GM19438 (cell line): ENCODE measurements around the gene NBR1.
"Not testable (repeated sequence)": the region's sequence is repeated elsewhere in the genome, so short reads cannot be mapped to it uniquely, and the experiment has no call there.

ENCODE experiments used
- ATAC-seq: cut with Tn5 transposase; IDR thresholded peaks from one replicate; pipeline ENCODE4 v1.9.1; 2021; ENCODE audit warnings: low read depth; ENCODE audit not compliant: unreplicated experiment

The NBR1 gene

DNA sequence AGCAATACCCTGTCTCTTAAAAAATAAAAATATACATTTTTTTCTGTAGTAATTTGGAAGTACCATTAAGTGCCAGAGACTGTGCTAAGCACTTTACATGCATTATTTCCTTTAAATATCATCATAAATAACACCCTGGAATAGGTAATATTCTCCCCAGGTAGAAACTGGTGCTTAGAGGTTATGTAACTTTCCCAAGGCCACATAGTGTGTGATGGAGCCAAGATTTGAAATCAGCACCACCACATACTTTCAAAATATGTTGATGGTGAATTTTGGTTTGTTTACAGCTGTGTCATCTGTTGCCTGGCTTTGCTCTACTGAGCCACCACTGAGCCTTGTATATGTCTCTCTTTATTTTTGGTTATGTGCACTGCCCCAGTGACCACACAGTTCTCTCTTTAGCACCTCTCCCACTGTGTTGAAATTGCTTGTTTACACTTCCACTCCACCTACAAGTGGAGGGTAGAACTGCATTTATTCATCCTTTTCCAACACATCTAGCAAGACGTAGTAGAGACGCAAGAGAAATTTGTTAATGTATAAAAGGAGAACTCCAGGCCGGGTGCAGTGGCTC is 19.0 kb upstream of the NBR1 start:
- ATAC-seq, result no peak

DNA sequence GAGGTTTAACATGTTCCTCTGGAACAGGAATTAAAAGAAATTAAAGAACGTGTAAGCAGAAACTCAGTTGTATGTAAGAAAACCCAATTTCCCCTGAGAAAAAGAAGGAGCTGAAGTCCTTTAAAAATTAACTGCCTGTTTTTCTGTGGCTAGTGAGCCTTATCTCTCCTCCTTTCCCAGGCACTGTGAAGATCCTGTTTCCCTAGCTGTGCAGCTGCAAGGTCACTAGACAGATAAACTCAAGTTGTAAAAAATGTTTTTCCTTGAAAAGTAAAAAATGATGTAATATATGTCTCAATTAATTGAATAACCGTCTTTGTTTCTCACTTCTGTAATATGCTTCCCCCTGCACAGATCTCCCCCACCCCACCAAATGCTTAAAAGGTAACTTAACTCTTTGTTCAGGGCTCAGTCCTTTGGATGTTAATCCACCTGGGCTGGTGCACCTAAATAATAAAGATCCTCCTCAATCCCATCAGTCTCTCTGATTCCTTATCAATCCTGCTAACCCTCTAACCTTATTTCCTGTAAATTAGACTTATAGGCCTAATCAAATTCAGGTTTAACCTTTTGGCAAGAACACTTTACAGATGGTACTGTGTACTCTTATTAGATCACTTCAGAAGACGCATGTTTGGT is 17.7 kb upstream of the NBR1 start:
- ATAC-seq, result not testable (repeated sequence)

DNA sequence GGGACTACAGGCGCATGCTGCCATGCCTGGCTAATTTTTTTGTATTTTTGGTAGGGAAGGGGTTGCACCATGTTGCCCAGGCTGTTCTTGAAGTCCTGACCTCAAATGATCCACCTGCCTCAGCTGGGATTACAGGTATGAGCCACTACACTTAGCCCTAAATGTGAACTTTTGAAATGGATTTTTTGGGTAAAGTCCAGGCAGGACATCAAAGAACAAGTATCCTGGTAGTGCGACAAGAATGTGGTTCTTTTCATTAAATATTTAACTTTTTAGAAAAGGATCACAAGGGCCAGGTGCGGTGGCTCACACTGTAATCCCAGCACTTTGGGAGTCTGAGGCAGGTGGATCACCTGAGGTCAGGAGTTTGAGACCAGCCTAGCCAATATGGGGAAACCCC is 15.3 kb upstream of the NBR1 start:
- no peak for ATAC-seq

DNA sequence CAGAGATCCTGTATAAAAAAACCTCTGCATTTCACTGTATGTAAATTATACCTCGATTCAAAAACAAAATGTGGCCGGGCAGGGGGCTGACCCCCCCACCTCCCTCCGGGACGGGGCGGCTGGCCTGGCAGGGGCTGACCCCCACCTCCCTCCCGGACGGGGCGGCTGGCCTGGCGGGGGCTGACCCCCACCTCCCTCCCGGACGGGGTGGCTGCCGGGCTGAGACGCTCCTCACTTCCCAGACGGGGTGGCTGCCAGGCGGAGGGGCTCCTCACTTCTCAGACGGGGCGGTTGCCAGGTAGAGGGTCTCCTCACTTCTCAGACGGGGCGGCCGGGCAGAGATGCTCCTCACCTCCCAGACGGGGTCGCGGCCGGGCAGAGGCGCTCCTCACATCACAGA is 11.8 kb upstream of the NBR1 start:
- not testable (repeated sequence) for ATAC-seq

DNA sequence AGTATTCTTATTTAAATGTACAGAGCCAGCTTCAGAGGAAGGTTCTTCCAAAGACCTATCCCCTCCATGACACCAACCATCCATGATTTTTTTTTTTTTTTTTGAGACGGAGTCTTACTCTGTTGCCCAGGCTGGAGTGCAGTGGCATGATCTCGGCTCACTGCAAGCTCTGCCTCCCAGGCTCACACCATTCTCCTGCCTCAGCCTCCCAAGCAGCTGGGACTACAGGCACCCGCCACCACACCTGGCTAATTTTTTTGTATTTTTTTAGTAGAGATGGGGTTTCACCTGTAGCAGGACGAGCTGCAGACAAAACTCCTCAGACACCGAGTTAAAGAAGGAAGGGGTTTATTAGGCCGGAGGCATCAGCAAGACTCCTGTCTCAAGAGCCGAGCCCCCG is 11.1 kb upstream of the NBR1 start:
- not testable (repeated sequence) for ATAC-seq

DNA sequence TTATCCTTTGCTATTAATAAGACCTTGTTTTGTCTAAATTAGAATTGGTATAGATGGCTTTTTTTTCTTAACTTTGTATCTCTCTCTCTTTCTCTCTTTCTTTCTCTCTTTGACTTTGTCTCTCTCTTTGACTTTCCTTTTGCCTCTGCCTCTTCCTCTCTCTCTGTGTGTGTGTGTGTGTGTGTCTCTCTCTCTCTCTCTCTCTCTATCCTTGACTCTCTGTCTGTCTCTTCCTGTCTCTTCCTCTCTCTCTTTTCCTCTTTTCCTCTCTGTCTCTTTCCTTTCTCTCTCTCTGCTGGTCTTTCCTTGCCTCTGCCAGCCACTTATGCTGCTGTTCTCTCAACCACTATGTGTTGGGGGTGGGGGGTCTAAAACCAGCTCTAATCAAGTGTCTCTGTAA is 5.0 kb upstream of the NBR1 start:
- ATAC-seq, result not testable (repeated sequence)

DNA sequence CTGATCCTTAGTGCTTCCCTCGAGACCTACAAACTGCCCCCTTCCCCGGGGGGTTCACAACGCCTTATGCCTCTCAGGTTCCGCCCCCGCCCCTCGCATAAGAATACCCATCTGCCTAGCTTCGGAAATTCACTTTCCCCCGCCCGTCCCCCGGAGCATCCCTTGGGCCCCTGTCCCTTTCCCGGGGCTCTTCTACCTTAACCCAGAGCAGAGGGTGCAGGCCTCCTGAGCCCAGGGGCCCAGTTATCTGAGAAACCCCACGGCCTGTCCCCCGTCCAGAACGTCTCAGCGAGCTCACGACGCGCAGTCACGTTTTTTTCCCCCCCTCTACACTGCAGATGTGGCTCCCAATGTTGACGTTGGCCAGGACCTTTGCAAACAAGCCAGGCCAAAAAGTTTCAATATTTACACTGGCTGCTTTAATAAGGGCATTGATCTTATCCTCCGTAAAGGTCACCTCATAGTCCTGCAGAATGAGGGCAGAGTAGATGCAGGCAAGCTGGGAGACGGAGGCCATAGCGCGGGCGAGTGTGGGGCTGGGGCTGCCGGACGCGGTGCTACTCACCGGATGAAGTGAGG is 1.4 kb upstream of the NBR1 start:
- peak; percentile 17 for ATAC-seq

DNA sequence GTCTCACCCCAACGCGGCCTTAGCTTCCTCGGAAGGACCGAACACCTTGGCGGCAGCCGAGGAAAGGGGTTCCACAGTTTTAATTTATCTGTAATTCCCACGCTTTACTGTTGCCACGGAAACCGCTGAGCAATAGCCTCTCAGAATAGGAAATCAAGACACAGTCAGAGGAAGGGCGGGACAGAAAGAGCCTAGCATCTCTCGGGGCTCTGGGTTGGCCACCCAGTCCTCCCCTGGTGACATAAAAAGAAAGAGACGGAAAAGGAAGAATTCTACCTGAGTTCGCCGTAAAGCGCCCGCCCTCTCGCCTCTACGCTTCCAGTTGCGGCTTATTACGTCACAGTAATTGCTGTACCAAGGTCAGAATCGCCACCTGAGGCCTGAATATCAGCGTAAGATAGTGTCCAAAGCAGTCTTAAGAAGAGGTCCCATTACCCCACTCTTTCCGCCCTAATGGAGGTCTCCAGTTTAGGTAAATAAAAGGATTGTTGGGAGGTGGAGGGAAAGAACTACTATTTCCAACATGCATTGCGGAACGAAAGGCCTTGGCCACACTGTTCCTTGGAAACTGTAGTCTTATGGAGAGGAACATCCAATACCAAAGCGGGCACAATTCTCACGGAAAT is 761 bp upstream of the NBR1 start:
- ATAC-seq, result peak; percentile 58

DNA sequence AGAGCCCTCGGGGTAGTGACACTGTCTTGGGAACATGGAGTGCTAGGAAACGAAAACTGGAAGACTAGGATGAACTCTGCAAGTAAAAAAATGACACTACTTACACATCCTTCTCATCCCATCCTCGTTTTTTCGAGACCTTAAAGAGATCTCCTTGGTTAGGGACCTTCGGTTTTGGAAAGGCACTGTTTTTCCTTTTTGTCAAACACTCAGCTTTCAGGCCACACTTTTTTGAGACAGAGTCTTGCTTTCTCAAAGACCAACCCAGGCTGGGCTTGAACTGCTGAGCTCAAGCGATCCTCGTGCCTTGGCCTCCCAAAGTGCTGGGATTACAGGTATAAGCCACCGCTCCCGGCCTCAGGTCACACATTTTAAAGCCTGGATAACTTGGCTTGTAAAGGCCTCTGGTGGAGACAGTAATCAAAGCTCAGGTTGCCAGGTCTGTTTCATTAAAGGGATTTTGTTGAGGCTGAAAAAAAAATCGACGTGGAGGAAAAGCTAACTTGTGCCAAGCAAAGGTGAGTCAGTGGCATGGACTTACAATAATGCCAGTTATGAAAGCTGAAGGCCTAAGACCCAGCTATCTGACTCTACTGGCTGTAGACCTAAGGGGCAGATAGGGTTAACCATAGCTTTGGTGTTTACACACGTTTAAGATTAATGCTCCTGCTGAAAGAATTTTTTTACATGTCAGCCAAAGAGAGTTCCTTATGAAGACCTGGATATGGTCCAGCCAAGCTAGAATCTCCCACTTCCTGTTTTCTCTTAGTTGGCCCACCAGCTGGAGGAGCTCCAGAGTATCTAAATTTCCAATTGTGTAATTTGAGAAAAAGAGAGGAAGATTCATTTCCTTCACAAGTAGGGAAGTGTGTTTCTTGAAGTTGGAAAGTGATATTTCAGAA is 823 bp downstream of the NBR1 start:
- ATAC-seq, result no peak

DNA sequence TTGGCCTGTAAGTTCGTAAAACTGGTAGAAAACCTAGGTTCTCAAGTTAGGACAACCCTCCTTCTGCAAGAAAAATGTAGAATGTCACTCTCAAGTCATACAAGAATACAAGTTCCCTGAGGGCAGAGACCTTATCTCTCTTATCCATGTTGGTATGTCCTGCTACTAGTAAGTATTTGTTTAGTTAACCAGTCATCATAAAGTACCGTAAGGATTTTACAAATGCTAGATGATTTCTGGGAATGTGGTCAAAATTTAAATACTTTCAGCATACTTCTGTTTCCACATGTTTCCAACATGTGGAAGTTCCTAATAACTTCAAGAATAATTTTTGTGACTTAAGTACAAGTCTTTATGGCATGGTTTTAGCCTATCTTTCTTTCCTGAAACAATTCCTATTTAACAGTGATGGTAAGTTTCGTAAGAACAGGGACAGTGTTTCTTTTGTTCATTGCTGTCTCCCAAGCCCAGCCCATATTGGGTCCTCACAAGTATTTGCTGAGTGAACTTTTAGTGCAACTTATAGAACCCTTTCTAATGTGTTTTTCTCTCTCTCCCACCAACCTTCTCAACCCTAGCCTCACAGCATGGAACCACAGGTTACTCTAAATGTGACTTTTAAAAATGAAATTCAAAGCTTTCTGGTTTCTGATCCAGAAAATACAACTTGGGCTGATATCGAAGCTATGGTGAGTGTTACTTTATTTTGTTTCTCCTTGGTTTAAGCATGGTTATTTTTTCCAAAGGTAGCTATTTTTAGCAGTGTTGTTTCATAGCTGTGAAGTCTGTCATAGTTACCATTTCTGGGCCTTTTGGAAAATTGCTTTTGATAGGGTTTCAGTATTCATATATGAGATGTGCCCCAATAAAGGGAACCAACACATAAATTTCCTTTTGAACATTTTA is 4.5 kb downstream of the NBR1 start:
- ATAC-seq, result no peak

DNA sequence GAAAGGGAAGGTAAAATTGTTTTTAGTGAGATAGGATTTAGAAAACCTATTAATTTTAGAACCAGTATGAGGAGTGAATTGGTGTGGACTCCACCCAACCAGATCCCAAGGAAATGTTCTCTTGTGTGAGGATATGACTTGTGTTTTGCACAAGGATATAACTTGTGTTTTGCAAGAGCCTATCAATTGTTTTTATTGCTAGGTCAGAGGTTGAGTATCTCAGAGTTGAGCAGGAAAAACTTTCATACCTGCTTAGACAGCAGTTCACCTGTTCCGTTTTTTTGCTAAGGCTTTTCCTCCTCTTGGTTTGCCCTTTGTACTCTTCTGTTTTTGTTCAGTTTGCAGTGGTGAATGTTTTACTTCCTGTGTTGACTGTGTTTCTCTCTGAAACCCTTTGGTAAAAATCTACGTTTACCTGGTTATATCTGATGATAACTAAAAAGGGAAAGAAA is 5.1 kb downstream of the NBR1 start:
- no peak for ATAC-seq

DNA sequence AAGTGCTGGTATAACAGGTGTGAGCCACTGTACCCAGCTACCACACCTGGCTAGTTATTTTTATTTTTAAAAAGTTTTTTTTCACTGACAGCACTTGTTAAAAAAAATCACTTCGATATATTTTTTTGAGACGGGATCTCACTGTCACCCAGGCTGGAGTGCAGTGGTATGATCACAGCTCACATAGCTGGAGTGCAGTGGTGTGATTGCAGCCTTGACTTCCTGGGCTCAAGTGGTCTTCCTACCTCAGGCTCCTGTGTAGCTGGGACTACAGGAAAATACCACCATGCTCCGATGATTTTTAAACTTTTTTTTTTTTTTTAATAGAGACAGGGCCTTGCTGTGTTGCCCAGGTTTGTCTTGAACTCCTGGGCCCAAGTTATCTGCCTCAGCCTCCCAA is 12.9 kb downstream of the NBR1 start:
- ATAC-seq, result no peak

DNA sequence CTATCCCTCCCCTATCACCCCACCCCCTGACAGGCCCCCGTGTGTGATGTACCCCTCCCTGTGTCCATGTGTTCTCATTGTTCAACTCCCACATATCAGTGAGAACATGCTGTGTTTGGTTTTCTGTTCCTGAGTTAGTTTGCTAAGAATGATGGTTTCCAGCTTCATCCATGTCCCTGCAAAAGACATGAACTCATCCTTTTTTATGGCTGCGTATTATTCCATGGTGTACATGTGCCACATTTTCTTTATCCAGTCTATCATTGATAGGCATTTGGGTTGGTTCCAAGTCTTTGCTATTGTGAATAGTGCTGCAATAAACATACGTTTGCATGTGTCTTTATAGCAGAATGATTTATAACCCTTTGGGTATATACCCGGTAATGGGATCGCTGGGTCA is 15.6 kb downstream of the NBR1 start:
- not testable (repeated sequence) for ATAC-seq

DNA sequence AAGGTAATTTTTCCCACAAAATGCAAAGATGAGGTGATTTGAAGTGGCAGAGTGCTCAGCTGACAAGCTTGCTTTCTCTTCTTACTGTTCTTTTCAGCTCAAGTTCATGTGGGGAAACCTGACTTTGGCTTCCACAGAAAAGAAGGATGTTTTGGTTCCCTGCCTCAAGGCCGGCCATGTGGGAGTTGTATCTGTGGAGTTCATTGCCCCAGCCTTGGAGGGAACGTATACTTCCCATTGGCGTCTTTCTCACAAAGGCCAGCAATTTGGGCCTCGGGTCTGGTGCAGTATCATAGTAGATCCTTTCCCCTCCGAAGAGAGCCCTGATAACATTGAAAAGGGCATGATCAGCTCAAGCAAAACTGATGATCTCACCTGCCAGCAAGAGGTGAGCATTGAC is 22.2 kb downstream of the NBR1 start:
- ATAC-seq, result no peak

DNA sequence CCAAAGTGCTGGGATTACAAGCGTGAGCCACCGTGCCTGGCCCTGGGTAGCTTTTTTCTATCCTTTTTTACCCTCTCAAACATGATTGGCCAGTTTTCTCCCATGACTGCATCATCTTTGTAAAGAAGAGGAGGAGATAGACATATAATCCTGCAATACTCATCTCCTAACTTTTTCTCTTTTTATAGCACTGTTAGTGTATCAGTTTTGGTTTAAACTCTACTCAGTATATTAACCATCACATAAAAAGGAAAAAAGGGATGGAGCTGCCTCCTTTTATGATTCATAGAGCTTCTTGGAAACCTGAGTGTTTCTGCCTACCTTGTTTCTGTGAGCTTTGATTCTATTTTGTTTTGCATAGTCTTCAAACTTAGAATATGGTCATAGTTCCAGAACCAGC is 28.6 kb downstream of the NBR1 start:
- ATAC-seq, result no peak

DNA sequence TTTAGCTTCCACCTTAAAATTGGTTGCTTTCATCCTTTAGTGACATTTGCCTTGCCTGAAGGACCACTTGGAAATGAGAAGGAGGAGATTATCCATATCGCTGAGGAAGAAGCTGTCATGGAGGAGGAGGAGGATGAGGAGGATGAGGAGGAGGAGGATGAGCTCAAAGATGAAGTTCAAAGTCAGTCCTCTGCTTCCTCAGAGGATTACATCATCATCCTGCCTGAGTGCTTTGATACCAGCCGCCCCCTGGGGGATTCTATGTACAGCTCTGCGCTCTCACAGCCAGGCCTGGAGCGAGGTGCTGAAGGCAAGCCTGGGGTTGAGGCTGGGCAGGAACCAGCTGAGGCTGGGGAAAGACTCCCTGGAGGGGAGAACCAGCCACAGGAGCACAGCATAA is 29.1 kb downstream of the NBR1 start:
- ATAC-seq, result no peak

DNA sequence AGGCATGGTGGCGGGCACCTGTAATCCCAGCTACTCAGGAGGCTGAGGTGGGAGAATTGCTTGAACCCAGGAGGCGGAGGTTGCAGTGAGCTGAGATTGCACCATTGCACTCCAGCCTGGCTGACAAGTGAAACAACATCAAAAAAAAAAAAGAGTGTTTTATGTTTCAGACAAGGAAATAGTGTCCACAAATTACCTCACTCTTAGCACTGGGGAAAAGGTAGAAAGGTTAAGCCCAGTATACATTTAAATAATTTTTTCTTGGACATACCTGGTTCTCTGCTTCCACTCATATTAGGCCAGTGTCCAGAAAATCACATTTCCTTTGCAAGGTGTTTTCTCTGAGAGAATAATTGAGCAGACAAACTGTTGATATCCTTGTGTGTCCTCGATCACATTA is 32.0 kb downstream of the NBR1 start:
- not testable (repeated sequence) for ATAC-seq

DNA sequence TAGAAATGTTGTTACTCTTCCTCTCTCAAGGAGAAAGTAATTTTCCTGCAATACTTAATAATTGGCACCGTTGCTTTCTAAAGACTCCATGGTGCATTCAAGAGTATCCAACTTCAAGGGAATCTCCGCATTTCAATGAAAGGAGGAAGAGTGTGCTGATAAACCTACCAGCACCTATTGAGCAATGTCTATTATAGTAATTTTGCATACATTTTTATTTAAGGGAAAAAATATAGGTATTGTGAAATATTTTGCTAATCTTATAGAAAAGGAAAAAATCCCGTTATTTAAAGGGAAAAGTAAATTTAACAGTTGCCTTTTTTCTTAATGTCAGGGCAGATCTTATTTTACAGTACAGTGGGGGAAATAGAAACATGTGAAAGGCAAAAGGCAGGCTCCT is 39.6 kb downstream of the NBR1 start:
- ATAC-seq, result no peak

DNA sequence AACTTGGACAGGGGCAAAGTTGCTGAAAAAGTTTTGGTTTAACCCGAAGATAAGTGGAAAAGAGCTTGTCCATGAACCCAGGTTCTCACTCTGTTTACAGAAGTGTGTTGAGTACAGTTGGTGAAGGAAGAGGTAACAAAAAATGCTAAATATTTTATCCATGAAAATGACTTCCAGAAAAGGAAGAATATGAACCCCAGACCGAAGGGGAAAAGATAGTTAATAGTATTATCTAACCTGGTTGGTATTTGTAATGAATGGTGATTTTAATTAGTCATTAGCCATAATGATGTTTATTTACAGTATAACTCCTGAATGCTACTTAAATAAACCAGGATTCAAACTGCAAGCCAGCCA is 40.1 kb downstream of the NBR1 start:
- ATAC-seq, result no peak
